HG03354 (cell line): ENCODE results near the gene PCGF3.
"Not testable (repeated sequence)": the region's sequence is repeated elsewhere in the genome, so short reads cannot be mapped to it uniquely, and the experiment has no call there.

Source experiments
- ATAC-seq: cut with Tn5 transposase; IDR thresholded peaks from one replicate; pipeline ENCODE4 v1.9.1; 2021; ENCODE audit warnings: mild to moderate bottlenecking; ENCODE audit not compliant: unreplicated experiment, poor library complexity, severe bottlenecking

Gene PCGF3

DNA sequence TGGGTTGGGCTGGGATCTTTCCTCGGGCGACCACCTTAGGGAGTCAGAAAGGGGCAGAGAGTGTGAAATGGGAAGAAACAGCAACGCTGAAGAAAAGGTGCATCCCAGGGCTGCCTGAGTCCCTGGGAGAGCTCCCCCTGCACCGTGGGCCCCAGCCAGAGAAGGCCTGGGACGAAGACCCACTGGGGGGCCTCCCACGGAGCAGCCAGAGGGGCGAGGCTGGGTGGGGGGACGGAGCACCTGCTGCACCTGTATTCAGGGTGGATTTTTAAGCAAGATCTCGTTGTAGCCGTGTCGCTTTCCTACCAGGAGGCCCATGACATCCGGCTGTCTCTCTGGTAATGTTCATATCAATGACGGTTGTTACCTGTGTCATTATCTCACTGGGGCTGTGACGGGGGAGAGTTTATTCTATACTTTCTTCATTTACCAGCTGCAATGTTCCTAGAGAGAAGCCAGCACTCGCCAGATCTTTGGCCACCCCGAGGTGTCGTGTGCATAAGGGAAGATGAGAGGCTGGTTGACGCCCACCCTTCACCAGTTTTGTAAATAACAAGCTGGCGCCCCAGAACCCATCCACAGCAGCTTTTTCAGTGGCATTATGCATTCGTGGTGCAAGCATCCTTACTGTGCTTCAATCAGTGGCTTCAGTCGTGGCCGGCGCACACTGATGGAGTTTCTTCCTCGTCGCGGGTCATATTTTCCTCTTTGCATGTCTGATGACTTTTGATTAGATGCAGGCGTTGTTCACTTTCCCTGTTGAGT is 5.6 kb upstream of the PCGF3 start:
- ATAC-seq, result no peak

DNA sequence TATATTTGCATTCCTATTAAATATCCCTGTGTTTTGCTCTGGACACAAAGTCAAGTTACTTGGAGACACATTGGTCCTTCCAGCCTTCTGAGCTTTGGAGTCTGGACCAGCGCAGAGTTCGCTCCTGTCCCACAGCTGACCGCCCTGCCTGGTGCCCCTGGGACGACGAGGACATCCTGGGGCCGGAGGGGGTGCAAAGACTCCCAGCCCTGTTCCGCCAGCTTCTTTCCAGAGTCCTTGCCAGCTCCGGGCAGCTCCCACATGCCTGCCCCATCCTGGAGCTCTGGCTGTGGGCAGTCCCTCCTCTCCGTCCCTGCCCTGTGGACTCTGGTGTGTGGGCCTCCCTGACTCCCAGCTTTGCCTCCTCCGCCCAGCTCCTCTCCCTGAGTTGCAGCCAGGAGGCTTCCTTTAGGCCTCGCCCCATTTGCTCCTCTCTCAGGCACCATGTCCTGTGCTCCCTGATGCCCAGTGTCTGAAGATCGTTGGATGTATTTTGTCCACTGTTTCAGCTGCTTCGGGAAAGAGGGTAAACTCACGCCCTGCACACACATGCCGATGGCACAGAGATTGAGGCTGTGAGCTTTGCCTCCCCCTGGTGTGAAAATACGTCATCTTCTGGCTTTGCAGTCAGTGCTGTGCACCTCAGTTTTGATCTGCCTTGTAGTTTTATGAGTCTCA is 4.9 kb upstream of the PCGF3 start:
- ATAC-seq, result no peak

DNA sequence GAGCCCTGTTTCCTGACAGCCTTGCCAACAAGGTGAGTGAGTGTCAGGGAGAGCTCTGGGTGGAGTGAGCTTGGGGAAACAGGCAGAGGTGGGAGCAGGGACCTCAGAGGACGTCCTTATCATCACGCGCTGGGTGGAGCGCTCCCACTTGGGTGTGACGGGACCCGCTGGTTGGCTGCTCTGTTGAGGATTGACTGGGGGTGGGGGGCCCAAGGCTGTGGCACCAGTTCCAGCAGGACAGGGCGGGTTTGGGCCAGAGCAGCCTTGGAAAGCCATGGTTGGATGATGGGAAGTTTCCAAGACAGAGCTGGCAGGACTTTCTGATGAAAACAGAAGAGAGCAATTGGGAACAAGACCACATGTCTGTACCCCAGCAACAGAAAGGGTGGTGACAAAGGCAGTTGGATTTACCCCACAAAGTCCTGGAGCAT is 3.0 kb upstream of the PCGF3 start:
- no peak for ATAC-seq

DNA sequence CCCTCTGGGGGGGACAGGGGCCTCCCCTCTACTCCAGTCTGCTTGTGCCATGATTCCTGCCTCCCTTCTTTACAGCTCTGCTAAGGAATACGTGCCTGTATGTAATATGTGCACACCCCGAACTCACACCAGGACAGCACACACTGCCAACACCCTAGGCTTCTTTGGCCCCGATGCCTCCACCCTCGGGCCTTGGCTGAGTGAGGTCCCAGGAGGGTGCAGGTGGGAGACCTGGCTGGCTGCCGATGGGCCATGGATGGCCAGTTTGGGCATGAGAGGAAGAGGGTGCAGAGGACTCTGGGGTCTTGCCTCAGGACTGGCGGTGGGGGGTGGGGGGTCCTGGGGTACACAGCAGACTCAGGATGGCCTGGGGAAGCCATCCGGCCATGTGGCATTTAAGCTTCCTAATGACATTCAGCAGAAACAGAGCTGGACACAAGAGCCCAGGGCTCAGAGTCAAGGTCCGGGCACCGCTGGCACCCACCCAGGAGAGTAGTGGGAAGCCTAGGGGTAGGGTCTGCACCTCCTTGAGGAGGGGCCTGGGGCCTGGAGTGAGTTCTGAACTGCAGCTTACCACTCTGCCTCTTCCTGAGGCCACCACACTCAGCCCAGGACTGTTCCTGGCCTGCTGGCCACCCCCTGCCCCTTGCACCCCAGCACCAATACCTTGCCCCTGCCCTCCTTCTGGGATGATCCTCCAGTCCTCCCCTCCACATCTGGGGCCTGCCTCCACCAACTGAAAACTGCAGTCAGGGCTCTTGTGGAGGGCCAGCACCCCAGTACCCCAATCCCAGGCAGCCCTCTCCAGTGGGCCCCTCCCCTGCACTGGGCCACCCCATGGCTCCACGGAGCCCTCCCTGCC is 2.1 kb upstream of the PCGF3 start:
- ATAC-seq, result no peak

DNA sequence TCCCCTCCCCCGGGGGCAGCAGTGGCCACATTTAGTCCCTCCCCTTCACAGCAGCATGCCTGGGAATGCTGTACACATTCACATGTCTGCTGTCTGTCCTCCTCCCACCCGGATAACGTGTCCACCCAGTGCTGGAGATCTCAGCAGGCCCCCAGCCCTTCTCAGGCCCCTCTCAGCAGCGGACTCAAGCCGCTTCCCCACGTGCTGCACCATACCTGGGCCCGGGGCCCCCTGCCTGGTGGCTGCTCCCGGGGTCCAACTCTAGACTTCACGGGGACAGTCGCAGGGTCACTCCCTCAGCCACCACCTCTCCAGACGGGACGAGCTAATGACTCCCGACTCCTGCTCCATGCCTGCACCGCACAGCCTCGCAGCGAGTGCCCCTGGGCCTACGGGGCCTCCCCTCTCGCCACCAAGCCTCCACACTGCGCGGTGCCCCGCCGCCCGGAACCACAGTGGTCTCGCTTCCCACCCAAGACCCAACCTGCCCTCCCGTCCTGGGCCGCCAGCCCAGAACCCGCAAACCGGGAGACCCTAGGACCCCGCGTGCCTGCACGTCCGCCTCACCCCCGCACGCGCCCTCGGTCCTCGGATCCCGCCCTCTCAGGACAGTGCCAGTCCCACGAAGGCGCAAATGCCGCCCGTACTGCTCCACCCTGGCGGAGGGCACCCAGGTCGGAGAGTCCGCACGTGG is 1.3 kb upstream of the PCGF3 start:
- no peak for ATAC-seq

DNA sequence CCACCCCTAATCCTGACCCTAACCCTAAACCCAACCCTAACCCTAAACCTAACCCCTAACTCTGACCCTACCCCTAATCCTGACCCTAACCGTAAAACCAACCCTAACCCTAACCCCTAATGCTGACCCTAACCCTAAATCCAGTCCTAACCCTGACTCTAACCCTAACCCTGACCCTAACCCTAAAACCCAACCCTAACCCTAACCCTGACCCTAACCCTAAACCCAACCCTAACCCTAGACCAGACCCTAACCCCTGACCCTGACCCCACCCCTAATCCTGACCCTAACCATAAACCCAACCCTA is 708 bp upstream of the PCGF3 start:
- no peak for ATAC-seq

DNA sequence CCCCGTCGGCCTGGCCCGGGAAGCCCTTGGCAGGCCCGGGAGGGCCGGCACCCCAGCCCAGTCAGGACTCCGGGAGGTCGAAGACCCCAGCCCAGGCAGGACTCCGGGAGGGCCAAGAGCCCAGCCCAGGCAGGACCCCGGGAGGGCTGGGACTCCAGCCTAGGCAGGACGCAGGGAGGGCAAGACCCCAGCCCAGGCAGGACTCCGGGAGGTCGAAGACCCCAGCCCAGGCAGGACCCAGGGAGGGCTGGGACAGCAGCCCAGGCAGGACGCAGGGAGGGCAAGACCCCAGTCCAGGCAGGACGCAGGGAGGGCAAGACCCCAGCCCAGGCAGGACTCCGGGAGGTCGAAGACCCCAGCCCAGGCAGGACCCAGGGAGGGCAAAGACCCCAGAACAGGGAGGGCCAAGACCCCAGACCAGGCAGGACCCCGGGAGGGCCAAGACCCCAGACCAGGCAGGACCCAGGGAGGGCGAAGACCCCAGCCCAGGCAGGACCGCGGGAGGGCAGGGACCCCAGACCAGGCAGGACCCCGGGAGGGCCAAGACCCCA is 526 bp downstream of the PCGF3 start:
- not testable (repeated sequence) for ATAC-seq

DNA sequence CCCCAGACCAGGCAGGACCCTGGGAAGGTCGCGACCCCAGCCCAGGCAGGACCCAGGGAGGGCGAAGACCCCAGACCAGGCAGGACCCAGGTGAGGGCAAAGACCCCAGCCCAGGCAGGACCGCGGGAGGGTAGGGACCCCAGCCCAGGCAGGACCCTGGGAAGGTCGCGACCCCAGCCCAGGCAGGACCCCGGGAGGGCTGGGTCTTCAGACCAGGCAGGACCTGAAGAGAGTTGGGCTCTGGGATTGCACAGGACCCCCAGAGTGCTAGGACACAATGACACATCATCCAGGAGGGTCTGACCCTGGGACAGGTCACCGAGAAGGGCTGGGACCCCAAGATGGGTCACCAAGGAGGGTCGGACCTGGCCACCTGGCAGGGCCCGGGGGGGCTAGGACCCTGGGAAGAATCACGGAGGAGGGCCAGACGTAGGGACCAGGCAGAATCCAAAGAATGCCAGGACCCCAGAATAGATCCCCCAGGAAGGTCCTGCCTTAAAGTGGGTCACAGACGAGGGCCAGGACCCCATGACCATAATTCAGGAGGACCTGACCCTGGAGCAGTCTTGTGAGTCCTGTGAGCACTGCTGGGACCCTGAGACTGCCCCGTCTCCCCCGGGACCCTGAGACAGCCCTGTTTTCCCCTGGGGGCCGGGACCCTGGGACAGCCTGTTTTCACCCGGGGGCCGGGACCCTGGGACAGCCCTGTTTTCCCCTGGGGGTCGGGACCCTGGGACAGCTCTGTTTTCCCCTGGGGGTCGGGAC is 1.4 kb downstream of the PCGF3 start:
- no peak for ATAC-seq

DNA sequence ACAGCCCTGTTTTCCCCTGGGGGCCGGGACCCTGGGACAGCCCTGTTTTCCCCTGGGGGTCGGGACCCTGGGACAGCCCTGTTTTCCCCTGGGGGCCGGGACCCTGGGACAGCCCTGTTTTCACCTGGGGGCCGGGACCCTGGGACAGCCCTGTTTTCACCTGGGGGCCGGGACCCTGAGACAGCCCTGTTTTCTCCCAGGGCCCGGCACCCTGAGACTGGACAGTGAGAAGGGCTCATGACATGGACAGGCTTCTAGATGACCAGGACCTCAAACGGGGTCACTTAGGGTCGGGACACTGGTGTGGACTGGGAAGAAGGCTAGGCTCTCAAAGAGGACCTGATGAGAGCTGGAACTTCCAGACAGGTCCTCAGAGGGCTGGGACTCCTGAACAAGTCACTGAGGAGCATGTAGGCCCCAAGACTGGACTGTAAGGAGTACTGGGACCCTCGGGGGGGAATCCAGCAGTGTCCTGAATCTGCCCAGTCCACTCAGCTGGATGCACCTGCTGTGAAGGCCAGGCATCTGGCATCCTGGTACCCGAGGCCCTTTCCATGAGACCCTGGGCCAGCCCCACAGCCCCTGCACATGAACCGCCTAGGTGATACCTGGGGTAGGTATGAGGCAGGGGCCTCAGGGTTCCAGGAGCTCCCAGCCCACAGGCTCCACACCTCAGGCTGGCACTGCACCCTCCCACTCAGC is 2.4 kb downstream of the PCGF3 start:
- no peak for ATAC-seq

DNA sequence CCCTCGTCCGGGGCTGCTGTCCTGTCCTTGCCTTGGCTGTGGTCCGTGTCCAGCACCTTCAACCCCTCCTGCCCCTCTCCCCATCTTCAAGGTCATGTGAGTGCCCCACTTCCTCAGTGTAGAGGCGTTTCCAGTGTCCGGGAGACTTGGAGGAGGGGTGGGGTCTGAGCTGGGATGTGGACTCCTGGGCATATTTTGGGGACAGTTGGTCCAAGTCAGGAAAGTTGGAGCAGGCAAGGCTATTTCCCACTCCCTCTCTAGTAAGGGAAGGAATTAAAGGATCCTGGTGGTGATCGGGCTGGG is 3.0 kb downstream of the PCGF3 start:
- no peak for ATAC-seq

DNA sequence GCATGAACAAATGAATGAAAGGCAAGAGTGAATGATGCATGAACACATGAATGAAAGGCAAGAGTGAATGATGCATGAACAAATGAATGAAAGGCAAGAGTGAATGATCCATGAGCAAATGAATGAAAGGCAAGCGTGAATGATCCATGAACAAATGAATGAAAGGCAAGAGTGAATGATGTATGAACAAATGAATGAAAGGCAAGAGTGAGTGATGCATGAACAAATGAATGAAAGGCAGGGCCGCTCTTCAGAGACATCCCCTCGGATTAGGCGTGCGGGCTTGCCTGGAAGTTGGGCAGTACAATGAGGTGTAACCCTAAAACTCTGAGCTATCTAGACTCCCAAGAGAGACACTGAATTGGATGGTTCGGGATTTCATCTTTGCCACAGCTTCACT is 3.7 kb downstream of the PCGF3 start:
- ATAC-seq, result no peak

DNA sequence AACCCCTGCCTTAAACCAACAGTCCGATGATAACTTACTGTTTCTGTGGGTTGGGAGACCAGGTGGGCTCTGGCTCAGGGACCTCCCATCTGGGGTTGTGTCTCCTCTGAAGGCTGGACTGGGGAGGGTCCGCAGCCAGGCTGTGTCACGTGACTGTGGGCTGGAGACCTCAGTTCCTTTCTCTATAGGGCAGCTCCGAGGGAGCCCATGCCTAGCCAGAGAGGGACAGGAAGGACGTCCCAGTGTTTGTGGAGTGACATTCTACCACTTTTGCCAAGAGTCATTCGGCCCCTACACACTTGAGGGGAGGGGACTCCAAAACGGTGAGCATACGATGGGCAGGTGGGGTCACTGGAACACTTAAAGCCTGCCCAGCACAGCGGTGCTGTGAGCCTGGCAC is 4.5 kb downstream of the PCGF3 start:
- ATAC-seq, result no peak

DNA sequence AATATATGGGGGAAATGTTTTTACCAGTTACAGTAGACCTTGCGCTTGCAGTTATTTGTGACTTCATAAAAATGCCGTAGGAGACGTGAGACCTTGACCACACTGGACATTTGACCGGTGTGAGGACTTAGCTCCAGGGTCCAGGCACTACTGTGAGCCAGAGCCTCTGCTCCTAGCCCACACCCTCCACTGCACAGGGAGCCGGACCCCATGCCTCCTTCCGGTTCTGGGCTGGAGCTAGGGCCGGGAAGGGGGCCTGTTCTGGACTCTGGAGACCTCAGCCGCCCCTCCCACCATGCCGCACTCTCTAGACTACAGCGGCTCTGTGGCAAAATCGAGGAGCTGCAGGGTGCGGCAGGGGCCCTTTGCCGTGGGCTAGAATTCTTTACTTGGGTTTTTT is 5.3 kb downstream of the PCGF3 start:
- ATAC-seq, result no peak

DNA sequence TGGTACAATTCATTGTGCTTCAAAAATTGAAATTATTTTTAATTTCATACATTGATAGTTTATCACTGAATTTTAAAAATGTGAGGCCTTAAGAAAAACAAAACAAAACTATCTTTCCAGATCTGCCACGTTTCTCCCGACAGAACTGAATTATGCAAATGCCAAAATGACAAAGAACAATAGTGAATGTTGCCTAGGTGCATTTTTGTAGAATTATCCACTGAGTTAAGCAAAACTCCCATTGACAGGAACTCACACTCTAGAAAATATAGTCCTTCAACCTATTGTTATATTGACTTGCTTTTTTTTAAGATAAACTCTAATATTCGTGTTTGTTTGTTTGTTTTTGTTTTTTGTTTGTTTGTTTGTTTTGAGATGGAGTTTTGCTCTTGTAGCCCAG is 6.5 kb downstream of the PCGF3 start:
- ATAC-seq, result no peak

DNA sequence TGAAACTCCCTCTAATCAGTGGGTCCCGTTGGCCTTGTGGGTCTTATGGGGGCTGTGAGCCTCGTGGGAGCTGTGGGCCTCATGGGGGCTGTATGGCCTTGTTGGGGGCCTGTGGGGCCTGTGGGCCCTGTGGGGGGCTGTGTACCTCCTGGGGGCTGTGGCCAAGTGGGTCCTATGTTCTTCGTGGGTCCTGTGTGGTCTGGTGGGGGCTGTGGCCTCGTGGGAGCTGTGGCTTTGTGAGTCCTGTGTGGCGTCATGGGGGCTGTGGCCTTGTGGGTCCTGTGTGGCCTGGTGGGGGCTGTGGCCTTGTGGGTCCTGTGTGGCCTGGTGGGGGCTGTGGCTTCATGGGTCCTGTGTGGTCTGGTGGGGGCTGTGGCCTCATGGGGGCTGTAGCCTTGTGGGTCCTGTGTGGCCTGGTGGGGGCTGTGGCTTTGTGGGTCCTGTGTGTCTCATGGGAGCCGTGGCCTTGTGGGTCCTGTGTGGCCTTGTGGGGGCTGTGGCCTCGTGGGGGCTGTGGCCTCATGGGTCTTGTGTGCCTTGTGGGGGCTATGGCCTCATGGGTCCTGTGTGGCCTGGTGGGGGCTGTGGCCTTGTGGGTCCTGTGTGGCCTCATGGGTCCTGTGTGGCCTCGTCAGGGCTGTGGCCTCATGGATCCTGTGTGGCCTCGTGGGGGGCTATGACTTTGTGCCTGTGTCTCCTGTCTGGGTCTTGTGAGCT is 7.4 kb downstream of the PCGF3 start:
- ATAC-seq, result no peak

DNA sequence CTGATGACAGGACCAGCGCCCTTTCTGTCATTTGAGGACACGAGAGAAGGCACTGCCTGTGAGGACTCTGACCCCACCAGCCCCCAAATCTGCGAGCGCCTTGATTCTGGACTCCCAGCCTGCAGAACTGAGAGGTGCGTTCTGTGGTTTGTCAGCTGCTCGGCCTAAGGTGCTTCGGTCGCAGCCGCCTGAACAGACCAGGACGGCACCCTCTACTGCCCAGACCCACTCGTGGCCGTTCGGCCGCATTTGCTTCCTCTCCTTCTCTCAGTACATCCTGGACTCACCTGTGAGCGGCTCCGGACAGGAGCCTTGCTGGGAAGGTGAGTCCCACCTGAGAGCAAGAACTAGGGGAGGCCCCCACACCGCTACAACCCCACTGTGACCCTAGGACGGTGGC is 8.5 kb downstream of the PCGF3 start:
- ATAC-seq, result no peak

DNA sequence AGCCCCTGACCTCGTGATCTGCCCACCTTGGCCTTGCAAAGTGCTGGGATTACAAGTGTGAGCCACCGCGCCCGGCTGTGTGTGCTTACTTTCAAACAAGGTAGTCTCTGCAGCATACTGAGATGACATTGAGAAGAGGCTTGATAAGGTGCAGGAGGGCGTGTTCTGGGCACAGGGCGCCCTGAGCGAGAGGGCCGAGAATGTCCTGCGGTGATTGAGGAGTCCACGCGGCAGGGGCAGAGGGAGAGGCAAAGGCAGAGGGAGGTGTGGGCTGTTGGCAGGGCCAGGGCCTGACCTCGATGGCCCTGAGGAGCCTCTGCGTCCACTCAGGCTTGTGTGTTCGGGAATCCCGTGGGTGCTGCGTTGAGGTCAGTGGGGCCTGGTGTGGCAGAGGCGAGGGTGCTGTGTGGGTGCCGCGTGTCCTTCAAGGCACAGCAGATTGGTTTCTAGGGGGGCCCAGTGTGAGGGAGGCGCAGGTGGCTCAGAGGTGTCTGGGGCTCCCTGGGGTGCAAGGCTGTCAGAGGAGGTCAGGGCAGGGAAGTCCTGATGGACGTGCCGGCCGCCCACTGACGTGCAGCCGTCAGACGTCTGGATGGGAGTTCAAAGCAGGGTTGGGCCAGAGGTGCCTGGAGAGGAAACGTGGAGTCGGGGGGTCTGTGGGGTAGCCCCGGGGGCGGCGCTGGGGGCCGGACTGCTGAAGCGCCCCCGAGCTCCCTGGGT is 12.1 kb downstream of the PCGF3 start:
- no peak for ATAC-seq

DNA sequence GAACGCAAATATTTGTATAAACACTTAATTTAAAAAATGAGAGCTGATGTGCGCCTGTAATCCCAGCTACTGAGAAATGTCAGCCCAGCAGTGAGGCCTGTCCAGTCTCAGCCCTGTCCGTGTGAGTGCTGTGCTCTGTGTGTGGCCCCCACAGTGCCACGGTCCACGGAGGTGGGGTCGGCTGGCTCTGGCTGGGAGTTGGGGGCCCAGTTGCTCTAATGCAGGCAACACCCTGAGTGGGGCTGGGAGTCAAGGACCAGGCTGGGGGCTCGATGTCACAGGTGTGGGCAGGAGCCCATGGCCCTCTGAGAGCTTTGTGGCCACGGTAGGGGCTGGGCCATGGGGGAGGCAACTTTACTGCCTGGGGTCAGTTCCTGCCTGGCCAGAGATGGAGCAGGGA is 12.8 kb downstream of the PCGF3 start:
- no peak for ATAC-seq
